NB4 (cell line): ENCODE results near the gene ZNF444.
"Not testable (repeated sequence)": the region's sequence is repeated elsewhere in the genome, so short reads cannot be mapped to it uniquely, and the experiment has no call there.

Experiments used
- DNase-seq: peaks from one replicate; pipeline ENCODE4 v3.0.0; 2010; ENCODE audit warnings: low read depth
- H3K4me3 ChIP-seq: one replicate; pipeline ENCODE4 v1.5.1; 2011; ENCODE audit warnings: mild to moderate bottlenecking, low read depth, low read length, moderate library complexity
- CTCF ChIP-seq: IDR thresholded peaks from one replicate; pipeline ENCODE4 v1.5.1; 2012; ENCODE audit warnings: low read depth, low read length
- MAX ChIP-seq: IDR thresholded peaks from 2 replicates; pipeline ENCODE4 v1.6.1; 2011; ENCODE audit warnings: low read depth, low read length
- MYC ChIP-seq: IDR thresholded peaks from 2 replicates; pipeline ENCODE4 v1.6.1; 2011; ENCODE audit warnings: low read depth, low read length
- POLR2A ChIP-seq: IDR thresholded peaks from 2 replicates; pipeline ENCODE4 v1.6.1; 2011; ENCODE audit warnings: mild to moderate bottlenecking; ENCODE audit not compliant: insufficient read length; ENCODE audit errors: extremely low read depth

The ZNF444 gene

GRCh38 chr19:56193981-56194640 lies 53.0 kb downstream of the ZNF444 start:
- H3K4me3 ChIP-seq = no peak overlapping the region
- DNase-seq = no peak
- TF ChIP-seq CTCF (no peak), MAX (no peak), MYC (no peak), POLR2A (no peak)

- H3K4me3 ChIP-seq, DNase-seq: not testable (repeated sequence)
Observed at GRCh38 chr19:56197646-56198045, 56.6 kb downstream of the ZNF444 start, which contains the start of gene ZSCAN5B. Gene ZSCAN5B, minus strand, starts transcription at chr19:56197783. Its CDS starts 4,731 bp downstream, at chr19:56193052.

GRCh38 chr19:56199687-56200086 lies 58.6 kb downstream of the ZNF444 start:
- DNase-seq = no peak
- TF ChIP-seq POLR2A = no peak
- no peak for TF ChIP-seq CTCF
- TF ChIP-seq MYC = no peak
- TF ChIP-seq MAX = no peak
- no peak overlapping the region for H3K4me3 ChIP-seq

DNA sequence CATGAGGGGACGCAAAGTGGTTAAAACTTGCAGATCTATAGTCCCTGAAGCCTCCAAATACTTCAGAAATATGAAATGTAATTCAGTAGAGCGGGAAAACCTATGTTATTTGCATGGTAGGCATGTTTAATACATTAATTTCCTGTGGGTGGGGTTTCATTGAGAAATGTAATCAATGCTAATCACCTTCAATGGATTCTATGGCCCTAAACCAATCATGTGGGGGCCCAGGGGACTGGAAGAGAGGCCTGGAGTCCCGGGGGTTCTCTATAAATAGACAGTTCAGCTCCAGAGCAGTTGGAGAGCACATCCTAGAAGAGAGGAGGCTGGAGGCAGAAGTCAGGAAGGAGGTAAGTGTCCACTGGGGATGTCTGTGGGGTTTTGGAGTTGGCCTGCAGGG lies 60.9 kb downstream of the ZNF444 start, which contains the start of gene ZSCAN5C:
ZSCAN5C (plus strand) TSS at position 301 of the 400 bp plus-strand sequence. CDS start 3,641 bp downstream, outside the sequence.
- no peak for DNase-seq
- no peak for TF ChIP-seq CTCF
- TF ChIP-seq MAX = no peak
- TF ChIP-seq MYC = no peak
- no peak for TF ChIP-seq POLR2A
- H3K4me3 ChIP-seq = no peak within 1 kb of the TSS

GRCh38 chr19:56207581-56207980 lies 66.5 kb downstream of the ZNF444 start:
- not testable (repeated sequence) for H3K4me3 ChIP-seq, DNase-seq

GRCh38 chr19:56209091-56209490 lies 68.0 kb downstream of the ZNF444 start:
- no peak for TF ChIP-seq POLR2A
- TF ChIP-seq CTCF = no peak
- TF ChIP-seq MAX = no peak
- TF ChIP-seq MYC = no peak
- H3K4me3 ChIP-seq = no peak overlapping the region
- DNase-seq = no peak

GRCh38 chr19:56210036-56210435 lies 68.9 kb downstream of the ZNF444 start:
- not testable (repeated sequence) for DNase-seq, H3K4me3 ChIP-seq
